ENCODE results near the gene SMIM32. TPM values are rescaled to one million over a fixed set of nuclear protein-coding genes. Genes with fewer than 3 reads are reported as not detected.

Gene SMIM32
- total RNA-seq, 1 experiment from 2014 or later: 0.31 TPM

DNA sequence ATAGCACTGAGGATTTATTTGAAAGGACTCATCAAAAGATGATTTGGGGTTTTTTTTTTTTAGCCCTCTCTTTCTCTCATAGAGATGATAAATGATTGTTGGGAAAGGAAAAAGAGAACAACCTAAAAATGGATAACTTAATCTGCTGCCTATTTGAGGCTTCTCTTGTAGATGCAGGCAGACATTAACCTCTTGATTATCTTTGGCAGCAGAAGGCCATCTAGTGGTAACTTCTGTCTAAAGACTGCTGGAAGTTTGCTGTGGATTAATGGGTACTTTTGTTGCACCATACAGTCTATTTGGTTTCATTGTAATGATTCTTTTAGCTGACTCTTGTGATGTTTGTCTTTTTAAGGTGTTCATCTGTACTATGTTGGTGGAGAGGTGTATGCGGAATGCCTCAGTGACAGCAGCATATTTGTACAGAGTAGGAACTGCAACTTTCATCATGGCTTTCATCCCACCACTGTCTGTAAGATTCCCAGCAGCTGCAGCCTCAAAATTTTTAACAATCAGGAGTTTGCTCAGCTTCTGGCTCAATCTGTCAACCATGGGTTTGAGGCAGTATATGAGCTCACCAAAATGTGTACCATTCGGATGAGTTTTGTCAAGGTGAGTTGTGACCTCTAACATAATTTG lies 18.8 kb downstream of the SMIM32 start:
- POLR2A ChIA-PET: no interaction called here
- peaks cover 40% of the 10 kb centered on the region for H3K36me3 ChIP-seq (ENCODE audit: control insufficient read depth, insufficient read depth, low read length)
- no peaks in the 10 kb centered on the region for H3K9me3 ChIP-seq (ENCODE audit: control insufficient read depth, insufficient read depth, low read depth, low read length)
- ATAC-seq: peak; percentile 94
- H3K27ac ChIP-seq (ENCODE audit: low read length): no peak overlapping the region
- intact Hi-C loops (cut with micrococcal nuclease; ENCODE audit: unreplicated experiment): loop anchor here (5.0 to 10.0 kb wide), 2 partner anchors 89 to 227 kb away; no protein-coding TSS in a partner anchor
- H3K4me3 ChIP-seq (ENCODE audit: low read depth in 2 of 2, low read length in 2 of 2): no peak overlapping the region
- in situ Hi-C loops (cut with HindIII; ENCODE audit: low pct_unique_long_range_greater_than_20kb, low sequenced_read_pairs): no loop called here
- H3K27me3 ChIP-seq (ENCODE audit: control insufficient read depth, insufficient read depth, low read length): no peaks in the 10 kb centered on the region
- CTCF ChIA-PET: interaction anchor here (1.3 kb wide), 1 partner anchor 104 kb away, joined by 3 read pairs; no protein-coding TSS in a partner anchor
- DNase-seq (ENCODE audit: low read depth, low spot score): peak; percentile 47
- no TSS peak for BruUV-seq (replicated peaks)
- no peak for TF ChIP-seq TCF7L2 (IDR thresholded peaks at IDR 0.05; ENCODE audit: low read depth, low read length)
- TF ChIP-seq, protein P1, sequence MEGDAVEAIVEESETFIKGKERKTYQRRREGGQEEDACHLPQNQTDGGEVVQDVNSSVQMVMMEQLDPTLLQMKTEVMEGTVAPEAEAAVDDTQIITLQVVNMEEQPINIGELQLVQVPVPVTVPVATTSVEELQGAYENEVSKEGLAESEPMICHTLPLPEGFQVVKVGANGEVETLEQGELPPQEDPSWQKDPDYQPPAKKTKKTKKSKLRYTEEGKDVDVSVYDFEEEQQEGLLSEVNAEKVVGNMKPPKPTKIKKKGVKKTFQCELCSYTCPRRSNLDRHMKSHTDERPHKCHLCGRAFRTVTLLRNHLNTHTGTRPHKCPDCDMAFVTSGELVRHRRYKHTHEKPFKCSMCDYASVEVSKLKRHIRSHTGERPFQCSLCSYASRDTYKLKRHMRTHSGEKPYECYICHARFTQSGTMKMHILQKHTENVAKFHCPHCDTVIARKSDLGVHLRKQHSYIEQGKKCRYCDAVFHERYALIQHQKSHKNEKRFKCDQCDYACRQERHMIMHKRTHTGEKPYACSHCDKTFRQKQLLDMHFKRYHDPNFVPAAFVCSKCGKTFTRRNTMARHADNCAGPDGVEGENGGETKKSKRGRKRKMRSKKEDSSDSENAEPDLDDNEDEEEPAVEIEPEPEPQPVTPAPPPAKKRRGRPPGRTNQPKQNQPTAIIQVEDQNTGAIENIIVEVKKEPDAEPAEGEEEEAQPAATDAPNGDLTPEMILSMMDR (IDR thresholded peaks at IDR 0.05): peak; percentile 77
- H3K4me1 ChIP-seq (ENCODE audit: control insufficient read depth, insufficient read depth, low read length): no peaks in the 10 kb centered on the region

- H3K9me3 ChIP-seq (ENCODE audit: control insufficient read depth, insufficient read depth, low read depth, low read length): no peaks in the 10 kb centered on the region
- CTCF ChIA-PET: interaction anchor here (0.6 kb wide), 1 partner anchor 81 kb away, joined by 4 read pairs; no protein-coding TSS in a partner anchor
- no TSS peak for BruUV-seq (replicated peaks)
- POLR2A ChIA-PET: no interaction called here
- H3K27me3 ChIP-seq (ENCODE audit: control insufficient read depth, insufficient read depth, low read length): no peaks in the 10 kb centered on the region
- no peak overlapping the region for H3K27ac ChIP-seq (ENCODE audit: low read length)
- ATAC-seq: no peak
- peaks cover 15% of the 10 kb centered on the region; the same call in 1 of the 2 replicates for H3K36me3 ChIP-seq (ENCODE audit: control insufficient read depth, insufficient read depth, low read length)
- DNase-seq (ENCODE audit: low read depth, low spot score): no peak
- TF ChIP-seq POLR2AphosphoS5 (IDR thresholded peaks at IDR 0.05; ENCODE audit: low read depth, low read length): no peak
- no peak for TF ChIP-seq REST (IDR thresholded peaks at IDR 0.05; ENCODE audit: insufficient read depth in 1 of 2, low read depth in 2 of 2, low read length in 1 of 2)
- no peak for TF ChIP-seq TCF7L2 (IDR thresholded peaks at IDR 0.05; ENCODE audit: low read depth, low read length)
- TF ChIP-seq SIN3A (IDR thresholded peaks at IDR 0.05; ENCODE audit: borderline replicate concordance, insufficient read depth, low read depth, low read length): no peak
- TF ChIP-seq, protein P1 (IDR thresholded peaks at IDR 0.05): no peak
- no peaks in the 10 kb centered on the region for H3K4me1 ChIP-seq (ENCODE audit: control insufficient read depth, insufficient read depth, low read length)
- H3K4me3 ChIP-seq (ENCODE audit: low read depth in 2 of 2, low read length in 2 of 2): no peak overlapping the region
- intact Hi-C loops (cut with micrococcal nuclease; ENCODE audit: unreplicated experiment): no loop called here
- in situ Hi-C loops (cut with HindIII; ENCODE audit: low pct_unique_long_range_greater_than_20kb, low sequenced_read_pairs): no loop called here
Observed at GRCh38 chr5:136169218-136169617, 23.7 kb downstream of the SMIM32 start.

All from Panc1 (cell line).